ENCODE data around the gene HEPN1.

DNA sequence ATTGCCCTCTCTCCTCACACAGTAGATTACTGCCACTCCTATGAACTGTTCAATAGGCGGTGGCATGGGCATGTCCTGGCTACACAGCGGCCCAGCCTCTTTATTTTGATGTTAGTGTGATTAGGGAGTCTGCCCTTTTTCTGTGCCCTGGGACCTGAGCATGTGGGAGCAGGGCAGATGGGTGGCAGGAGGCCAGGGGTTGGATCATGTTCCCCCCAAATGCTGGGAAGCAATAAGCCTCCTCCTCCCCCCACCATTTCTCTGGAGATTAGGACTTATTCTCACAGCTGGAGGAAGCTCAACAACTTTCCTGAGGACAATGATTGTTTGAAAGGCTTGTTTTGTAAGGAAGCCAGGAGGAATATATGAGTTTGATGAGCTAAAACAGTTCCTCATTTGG lies 848 bp downstream of the HEPN1 start:
- no peak for TF ChIP-seq GATA3 (IDR thresholded peaks at IDR 0.05; ENCODE audit: low read depth, low read length)
- TF ChIP-seq GATA2 (IDR thresholded peaks at IDR 0.05; ENCODE audit: low read depth, low read length), result no peak

Data from SH-SY5Y (cell line).